GM12865 (cell line): ENCODE results near the gene RRAGD.

Source experiments
- DNase-seq: peaks from one replicate; pipeline ENCODE4 v3.0.0; 2010; ENCODE audit warnings: low read depth
- H3K4me3 ChIP-seq: 2 replicates; pipeline ENCODE4 v1.5.1; 2011; ENCODE audit warnings: mild to moderate bottlenecking, low read depth, low read length, control low read depth
- CTCF ChIP-seq: IDR thresholded peaks from 2 replicates; pipeline ENCODE4 v1.5.1; 2011; ENCODE audit warnings: low read length, control low read depth, low read depth, inconsistent platforms; ENCODE audit not compliant: insufficient read depth; ENCODE audit errors: missing control alignments

RRAGD gene

GRCh38 chr6:89314692-89315091 is 97.4 kb downstream of the RRAGD start:
- H3K4me3 ChIP-seq: no peak overlapping the region
- DNase-seq: no peak
- TF ChIP-seq CTCF: no peak
